ENCODE data around the gene NEAT1. TPM values are rescaled to one million over a fixed set of nuclear protein-coding genes. Genes with fewer than 3 reads are reported as not detected.

NEAT1 gene
- total and polyA plus RNA-seq, 9 of the 15 experiments (the other 6 are each of a cell fraction or from before 2014, with no cell fraction given) = 20.1 to 389 (median 62.8) TPM

- TF ChIP-seq ZBTB40 (IDR thresholded peaks at IDR 0.05) (no peak), ZBTB40 (CRISPR knock-in tag; IDR thresholded peaks at IDR 0.05) (no peak), ZNF282 (CRISPR knock-in tag; IDR thresholded peaks at IDR 0.05) (no peak), DPF2 (IDR thresholded peaks at IDR 0.05) (no peak), PRPF4 (IDR thresholded peaks at IDR 0.05; ENCODE audit: insufficient read depth, low read depth, low read length, poor library complexity, severe bottlenecking) (no peak), TRIM24 (IDR thresholded peaks at IDR 0.05) (no peak), NCOA2 (IDR thresholded peaks at IDR 0.05; ENCODE audit: partially characterized antibody in 2 of 2) (no peak), SP1 (CRISPR knock-in tag; IDR thresholded peaks at IDR 0.05) (no peak), MYNN (IDR thresholded peaks at IDR 0.05) (peak; percentile 24; the same call in 1 of the 2 replicates), MYNN (CRISPR knock-in tag; IDR thresholded peaks at IDR 0.05) (no peak), FOXP1 (CRISPR knock-in tag; IDR thresholded peaks at IDR 0.05) (no peak), ZNF592 (IDR thresholded peaks at IDR 0.05) (no peak), DDX20 (tag; IDR thresholded peaks at IDR 0.05; ENCODE audit: low read depth) (no peak)
Observed at GRCh38 chr11:65444314-65445051, 21.9 kb downstream of the NEAT1 start (continued).

All from K562 (cell line).